Stimulated activated CD8-positive, alpha-beta memory T cell treated with anti-CD3 and anti-CD28 coated beads, Interleukin-4, amount 100 ng/mL, for 48 hours (primary cell): Measurements from ENCODE around the gene ADAMTS2.

Source experiments
- DNase-seq: peaks from one replicate; pipeline ENCODE4 v3.0.0-alpha.2; 2020

Gene ADAMTS2

GRCh38 chr5:179345433-179346321 is at the start of gene ADAMTS2:
TSS of gene ADAMTS2 (minus strand) at chr5:179345461. CDS start at chr5:179345328, 133 bp downstream.
- no peak for DNase-seq

GRCh38 chr5:179393078-179393477 is 47.8 kb upstream of the ADAMTS2 start:
- peak; percentile 10 for DNase-seq

- no peak for DNase-seq
Measured at GRCh38 chr5:179387151-179388110, 42.2 kb upstream of the ADAMTS2 start.

- no peak for DNase-seq
Measured at GRCh38 chr5:179385914-179386313, 40.7 kb upstream of the ADAMTS2 start.

DNA sequence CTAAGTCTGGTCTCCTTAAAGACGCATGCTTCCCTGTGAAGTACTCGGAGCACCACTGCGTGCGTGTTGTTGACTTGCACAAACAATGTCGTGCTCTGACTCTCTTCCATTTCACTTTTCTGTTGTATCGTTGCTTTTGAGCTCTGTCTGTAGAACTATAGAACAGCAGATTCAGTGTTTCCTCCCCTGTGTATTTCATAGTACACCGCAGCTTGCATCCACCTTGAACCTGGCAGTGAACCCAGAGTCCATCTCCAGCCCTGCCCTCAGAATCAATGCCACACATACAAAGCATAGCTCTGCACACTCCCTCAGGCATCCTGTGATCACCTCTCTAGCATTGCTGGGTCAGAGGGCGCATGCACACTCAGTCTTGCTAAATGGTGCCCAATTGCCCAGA is 37.2 kb upstream of the ADAMTS2 start:
- no peak for DNase-seq

DNA sequence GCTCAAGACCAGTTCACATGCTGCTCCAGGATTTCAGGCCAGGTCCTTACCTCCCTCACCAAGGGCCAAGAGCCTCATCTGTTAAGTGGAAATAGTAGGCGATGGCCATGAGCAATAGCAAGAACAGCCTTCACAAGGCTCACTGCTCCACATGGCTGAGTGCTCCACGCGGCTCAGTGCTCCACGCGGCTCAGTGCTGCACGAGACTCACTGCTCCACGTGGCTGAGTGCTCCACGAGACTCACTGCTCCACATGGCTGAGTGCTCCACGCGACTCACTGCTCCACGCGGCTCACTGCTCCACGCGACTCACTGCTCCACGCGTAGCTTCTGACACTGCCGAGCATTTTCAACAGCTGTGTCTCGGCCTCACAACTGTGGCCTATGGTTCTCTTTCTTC is 36.4 kb upstream of the ADAMTS2 start:
- no peak for DNase-seq

- DNase-seq = no peak
Measured at GRCh38 chr5:179380211-179381035, 35.2 kb upstream of the ADAMTS2 start.

DNA sequence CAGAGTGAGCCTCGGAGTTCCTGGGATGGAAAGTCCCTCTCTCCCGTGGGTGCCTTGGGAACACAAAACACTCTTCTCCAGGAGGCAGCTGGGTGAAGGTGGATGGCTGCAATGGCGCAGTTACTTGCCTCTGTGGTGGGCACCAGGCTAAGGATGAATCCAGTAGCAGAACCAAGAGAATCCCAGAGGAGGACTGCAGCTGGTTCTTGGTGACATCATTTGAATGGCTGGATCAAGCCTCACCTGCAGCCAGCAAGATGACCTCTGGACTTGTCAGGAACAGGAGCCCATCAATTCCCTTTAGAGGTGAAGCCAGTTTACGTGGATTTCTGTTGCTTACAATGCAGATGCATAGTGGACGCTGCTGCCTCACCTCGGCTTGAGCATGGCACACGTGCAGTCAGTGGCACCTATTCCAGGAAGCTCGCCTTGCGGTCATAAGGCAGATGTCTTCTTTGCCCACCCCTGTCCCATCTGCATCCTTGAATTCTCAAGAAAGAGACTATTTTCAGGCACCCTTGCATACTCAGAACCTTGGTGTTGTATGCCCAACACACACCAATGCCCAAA is 34.1 kb upstream of the ADAMTS2 start:
- no peak for DNase-seq

GRCh38 chr5:179378441-179379271 is 33.4 kb upstream of the ADAMTS2 start:
- no peak for DNase-seq

GRCh38 chr5:179378116-179378440 is 32.8 kb upstream of the ADAMTS2 start:
- no peak for DNase-seq

DNA sequence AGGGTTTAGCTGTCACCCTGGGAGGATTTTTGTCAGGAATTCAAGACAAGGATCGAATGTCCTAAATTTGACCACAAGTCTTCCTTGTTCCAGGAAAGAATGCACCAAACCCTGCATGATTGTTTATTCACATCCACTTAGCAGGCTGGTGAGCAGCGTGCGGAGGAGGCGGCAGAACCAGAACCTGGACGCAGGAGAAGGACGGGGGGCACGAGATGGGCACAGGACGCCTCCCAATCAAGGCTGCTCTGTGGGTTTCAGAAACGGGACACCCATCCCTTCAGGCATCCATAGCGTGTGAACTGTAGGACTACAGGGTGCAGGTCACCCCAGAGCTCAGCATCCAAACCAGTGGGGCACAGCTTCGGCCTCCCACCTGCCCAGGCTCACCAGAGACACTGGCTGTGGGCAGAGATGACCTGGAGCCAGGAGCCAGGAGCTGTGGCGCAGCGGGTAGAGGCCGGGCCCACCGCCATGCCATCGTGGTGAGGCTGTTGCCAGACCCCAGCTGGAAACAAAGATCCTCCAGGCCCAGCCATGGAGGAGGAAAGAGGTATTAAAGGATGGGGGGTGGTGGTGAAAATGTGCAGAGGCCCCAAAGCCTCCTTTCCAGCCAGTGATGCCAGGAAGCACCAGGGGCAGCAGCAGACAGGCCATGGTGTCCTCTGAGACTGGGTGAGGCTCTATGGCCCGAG is 32.3 kb upstream of the ADAMTS2 start:
- no peak for DNase-seq

DNA sequence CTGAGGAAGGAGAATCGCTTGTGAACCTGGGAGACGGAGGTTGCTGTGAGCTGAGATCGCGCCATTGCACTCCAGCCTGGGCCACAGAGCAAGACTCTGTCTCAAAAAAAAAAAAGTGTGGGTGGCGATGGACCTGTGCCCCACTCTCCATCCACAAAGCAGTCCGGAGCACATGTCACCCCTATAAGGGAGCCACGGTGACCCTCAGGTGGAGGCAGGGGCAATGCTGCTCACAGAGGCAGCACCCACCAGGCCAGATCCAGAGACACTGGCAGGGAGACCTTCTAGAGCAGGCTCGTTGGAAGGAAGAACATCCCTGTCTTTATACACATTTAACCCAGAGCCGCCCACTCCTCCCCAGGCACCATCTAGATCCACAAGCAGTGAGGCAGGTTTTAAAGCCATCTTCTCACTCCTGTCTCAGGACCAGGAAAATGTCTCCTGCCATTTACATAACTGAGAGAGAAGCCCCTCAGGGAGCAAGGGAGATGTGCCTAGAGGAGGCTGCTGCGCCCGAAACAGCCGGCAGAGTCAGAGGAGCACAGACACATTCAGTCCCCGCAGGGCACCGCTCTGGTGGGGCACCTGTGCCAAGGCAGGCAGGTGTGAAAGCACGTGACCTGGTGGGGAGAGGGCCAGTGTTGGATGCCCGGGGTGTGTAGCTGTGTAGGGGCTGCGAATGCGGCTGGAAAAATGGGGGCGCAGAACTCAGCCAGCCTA is 31.6 kb upstream of the ADAMTS2 start:
- no peak for DNase-seq

DNA sequence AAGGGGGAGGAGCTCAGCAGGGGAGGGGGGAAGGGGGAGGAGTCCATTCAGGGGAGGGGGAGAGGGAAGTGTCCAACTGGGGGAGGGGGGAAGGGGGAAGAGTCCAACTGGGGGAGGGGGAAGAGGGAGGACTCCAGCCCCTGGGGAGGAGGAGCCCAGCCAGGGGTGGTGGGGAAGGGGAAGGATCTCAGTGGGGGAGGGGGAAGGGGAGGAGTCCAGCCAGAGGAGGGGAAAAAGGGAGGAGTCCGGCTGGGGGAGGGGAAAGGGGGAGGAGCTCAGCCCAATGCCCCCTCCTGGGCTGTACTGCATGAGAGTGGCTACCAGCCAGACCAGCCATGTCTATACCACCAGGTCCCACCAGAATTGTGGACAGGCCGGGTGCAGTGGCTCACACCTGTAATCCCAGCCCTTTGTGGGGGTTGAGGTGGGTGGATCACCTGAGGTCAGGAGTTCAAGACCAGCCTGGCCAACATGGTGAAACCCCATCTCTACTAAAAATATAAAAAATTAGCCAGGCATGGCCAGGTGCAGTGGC is 30.6 kb upstream of the ADAMTS2 start:
- DNase-seq = no peak

GRCh38 chr5:179375236-179375685 is 30.0 kb upstream of the ADAMTS2 start:
- DNase-seq = no peak

- no peak for DNase-seq
Measured at GRCh38 chr5:179374506-179375235, 29.4 kb upstream of the ADAMTS2 start.

DNA sequence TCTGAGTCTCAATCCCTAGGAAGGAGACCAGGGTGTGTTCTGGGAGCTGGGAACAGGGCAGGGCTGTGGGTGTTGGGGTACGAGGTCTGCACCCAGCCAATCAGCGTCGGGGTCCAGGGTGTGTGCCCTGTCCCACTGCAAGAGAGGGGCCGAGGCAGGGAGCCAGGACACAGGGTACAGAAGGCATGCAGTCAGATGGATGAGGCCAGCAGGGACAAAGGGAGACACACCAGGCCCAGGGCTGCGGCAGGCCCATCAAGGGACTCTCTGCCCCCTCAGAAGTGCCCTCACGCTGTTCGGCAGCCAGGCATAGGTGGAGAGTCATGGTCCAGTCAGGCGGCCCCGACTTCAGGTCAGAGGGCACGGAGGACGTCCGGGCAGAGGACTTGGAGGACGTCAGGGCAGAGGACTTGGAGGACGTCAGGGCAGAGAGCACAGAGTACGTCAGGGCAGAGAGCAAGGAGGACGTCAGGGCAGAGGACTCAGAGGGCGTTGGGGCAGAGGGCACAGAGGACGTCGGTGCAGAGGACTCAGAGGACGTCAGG is 28.8 kb upstream of the ADAMTS2 start:
- no peak for DNase-seq

DNA sequence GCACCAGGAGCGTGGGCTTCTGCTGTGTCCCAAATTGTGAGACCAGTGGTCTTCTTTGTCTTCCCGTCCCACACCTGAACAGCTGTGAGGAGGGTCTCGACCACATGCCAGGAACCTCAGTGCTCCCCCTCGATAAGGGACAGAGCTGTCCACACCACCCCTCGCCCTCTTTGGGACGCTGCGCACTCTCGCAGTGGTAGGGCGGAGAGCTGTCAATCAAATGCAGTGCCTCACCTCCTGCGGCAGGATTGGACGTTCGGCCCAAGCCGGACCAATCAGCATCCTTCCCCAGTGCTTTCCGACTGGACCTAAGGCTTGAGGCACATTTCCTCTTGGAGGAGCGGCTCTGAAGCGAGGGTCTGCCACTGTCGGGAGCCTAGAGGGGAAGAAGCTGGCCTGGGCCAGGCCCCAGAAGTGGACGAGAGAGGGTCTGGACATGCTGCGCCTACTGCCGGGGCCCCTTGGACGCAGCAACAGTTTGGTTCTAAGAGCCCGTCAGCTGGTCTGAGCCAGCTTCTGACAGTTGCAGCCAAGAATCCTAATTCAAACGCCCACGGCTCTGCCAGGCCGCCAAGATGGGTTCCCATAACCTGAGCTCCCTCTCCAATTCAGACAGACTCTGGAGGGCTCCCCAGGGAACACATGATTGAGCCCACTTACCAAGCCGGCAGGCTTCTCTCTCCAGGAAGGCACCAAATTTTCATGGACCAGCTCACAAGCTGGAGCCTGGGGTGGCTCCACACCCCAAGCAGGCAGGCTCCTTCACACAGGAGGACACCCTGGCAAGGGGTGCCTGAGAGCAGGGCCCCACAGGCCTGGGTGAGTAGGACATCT is 28.1 kb upstream of the ADAMTS2 start:
- no peak for DNase-seq
